GM21786 (cell line): ENCODE measurements around the gene C5orf47.

ENCODE experiments used
- ATAC-seq: cut with Tn5 transposase; IDR thresholded peaks from one replicate; pipeline ENCODE4 v1.9.1; 2021; ENCODE audit not compliant: unreplicated experiment

C5orf47 gene

DNA sequence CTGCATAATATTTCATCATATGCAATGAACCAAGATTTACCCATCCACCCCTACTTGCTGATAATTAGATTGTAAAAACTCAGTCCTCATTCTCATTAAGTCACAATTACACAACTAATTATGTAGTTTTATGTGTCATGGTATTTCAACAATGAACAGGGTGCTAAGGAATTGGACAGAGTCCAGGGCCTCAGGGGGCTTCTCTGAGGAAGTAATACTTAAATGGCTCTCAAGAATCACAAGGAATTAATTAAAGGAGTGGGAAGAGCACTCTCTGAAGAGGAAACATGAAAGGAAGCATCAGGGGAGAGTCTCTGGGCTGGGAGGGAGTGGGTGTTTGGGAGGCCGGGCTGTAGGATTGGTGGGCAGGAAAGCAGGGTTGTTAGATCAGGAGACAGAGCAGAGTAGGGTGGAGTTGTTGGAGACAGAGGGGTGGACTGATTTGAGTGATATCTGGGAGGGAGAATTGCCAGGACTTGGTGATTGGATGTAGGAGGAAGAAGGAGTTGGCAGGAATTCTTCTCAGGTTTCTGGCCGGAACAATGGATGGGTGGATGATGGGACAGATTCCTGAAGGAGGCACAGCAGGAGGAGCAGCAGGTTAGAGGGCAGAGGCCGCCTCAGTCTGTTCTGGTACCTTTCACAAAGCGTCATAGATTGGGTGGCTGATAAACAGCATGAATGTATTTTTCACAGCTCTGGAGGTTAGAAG, 33.6 kb downstream of the C5orf47 start:
- no peak for ATAC-seq

DNA sequence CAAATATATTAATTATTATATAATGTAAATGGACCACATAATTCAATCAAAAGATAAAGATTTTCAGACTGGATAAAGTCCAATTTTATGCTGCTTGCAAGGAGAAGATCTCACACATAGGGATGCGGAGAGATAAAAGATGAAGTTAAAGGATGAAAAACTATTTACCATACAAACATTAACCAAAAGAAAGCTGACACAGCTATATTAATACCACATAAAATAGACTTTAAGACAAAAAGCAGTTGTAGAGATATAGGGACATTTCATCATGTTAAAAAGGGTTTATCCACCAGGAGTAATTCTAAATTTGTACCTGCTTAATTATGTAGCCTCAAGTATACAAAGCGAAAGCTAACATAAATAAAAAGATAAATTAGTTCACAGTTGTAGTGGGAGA, 41.3 kb downstream of the C5orf47 start:
- no peak for ATAC-seq

DNA sequence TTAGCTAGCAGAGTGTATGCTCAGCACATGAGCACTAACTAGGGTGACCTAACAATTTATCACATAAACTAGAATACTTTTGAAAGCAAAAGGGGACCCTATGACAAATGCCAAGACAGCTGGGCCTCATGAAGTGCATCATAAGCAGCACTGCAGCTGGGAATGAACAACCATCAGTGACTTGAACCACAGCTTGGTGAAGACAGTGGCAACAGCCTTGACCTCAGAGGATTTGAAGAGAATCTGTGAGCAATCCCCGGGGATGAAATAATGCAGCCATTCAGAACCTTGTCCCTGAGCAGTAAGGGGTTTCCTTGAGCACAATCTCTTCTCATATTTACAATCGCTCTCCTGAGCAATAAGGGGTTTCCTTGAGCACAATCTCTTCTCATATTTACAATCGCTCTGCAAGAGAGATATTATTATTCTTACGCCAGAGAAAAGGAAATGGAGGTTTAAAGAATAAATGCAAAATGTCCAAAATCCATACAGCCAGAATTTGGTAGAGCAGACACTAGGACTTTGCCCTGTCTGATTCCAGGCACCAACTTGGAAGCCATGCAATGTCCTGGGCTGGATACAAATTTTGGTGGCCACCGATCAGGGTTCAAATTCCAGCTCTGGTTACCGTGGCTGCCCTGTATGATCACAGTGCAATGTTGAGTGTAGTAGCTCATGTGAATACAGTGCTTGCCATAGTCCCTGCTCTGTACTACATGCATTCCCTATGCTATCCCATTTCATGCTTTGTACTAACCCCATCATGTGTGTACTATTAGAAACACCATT, 55.7 kb downstream of the C5orf47 start:
- ATAC-seq = no peak

GRCh38 chr5:174045470-174046025, 56.6 kb downstream of the C5orf47 start, which contains the start of gene NSG2:
NSG2 (plus strand) TSS chr5:174045706; CDS start chr5:174046756, 1,050 bp downstream.
- peak; percentile 94 for ATAC-seq

GRCh38 chr5:174046558-174046957, 57.6 kb downstream of the C5orf47 start:
- ATAC-seq = no peak

- ATAC-seq = no peak
These were observed 58.6 kb downstream of the C5orf47 start for GRCh38 chr5:174047472-174048099.

GRCh38 chr5:174052636-174053035, 63.7 kb downstream of the C5orf47 start:
- no peak for ATAC-seq

- ATAC-seq = no peak
These were observed 64.9 kb downstream of the C5orf47 start for GRCh38 chr5:174053905-174054304.
